Naive thymus-derived CD8-positive, alpha-beta T cell (primary cell): Measurements from ENCODE around the gene POU4F3. TPM values are rescaled to one million over a fixed set of nuclear protein-coding genes. Genes with fewer than 3 reads are reported as not detected.
A peak's percentile ranks its signal among the peaks of the same experiment; 100 is the strongest.

Experiments
- ATAC-seq, 2 donors: fragments of 150-1000 bp; cut with Tn5 transposase in 1 of 2; sonication (Bioruptor Pico), chemical (Tn5 transposase) in 1 of 2; 1 replicate in 1 of 2; 2 replicates in 1 of 2; pipeline ENCODE4 v1.10.0; 2021; ENCODE audit warnings: mild to moderate bottlenecking in 2 of 2, moderate library complexity in 2 of 2
- POLR2A ChIA-PET: fragments of 350-600 bp; sonication (Branson Sonifier 250); formaldehyde crosslinking; loops from one replicate; lab custom pipeline; 2021; ENCODE audit warnings: antibody characterized with exemption; lab: Charles Lee
- DNase-seq, 10 donors: peaks; one replicate each; pipeline versions ENCODE4 v3.0.0 to v3.0.0-alpha.2; 2020 to 2022
- H3K27ac Mint-ChIP-seq, 10 donors: one replicate each; pipeline ENCODE4 v1.8.0; 2020 to 2022; ENCODE audit warnings: mild to moderate bottlenecking in 10 of 10, mixed read lengths in 10 of 10, moderate library complexity in 4 of 10, inconsistent platforms in 1 of 10
- H3K27me3 Mint-ChIP-seq, 5 donors: one replicate each; pipeline ENCODE4 v1.8.0; 2021 to 2022; ENCODE audit warnings: mixed read lengths in 5 of 5
- H3K36me3 Mint-ChIP-seq, 3 donors: one replicate each; pipeline ENCODE4 v1.8.0; 2020 to 2022; ENCODE audit warnings: mixed read lengths in 3 of 3, mild to moderate bottlenecking in 2 of 3, inconsistent platforms in 1 of 3
- H3K4me1 Mint-ChIP-seq, 4 donors: one replicate each; pipeline ENCODE4 v1.8.0; 2021 to 2022; ENCODE audit warnings: mixed read lengths in 4 of 4
- H3K4me3 Mint-ChIP-seq, 10 donors: one replicate each; pipeline ENCODE4 v1.8.0; 2020 to 2022; ENCODE audit warnings: mild to moderate bottlenecking in 10 of 10, mixed read lengths in 10 of 10, moderate library complexity in 6 of 10, inconsistent platforms in 1 of 10
- H3K9me3 Mint-ChIP-seq, 9 donors: one replicate each; pipeline ENCODE4 v1.8.0; 2020 to 2022; ENCODE audit warnings: mixed read lengths in 9 of 9, mild to moderate bottlenecking in 3 of 9, inconsistent platforms in 1 of 9, moderate library complexity in 1 of 9
- polyA plus RNA-seq, 3 donors: library from polyadenylated mRNA; unstranded; fragments of 300-500 nt; fragmentation: Illumina TruSeq; gene quantifications; one replicate each; pipeline ENCODE4 v1.2.3, GENCODE V29; 2021
- total RNA-seq, 8 experiments: library from RNA in 2 of 8; stranded (reverse) in 2 of 8; gene quantifications; one replicate each; pipeline ENCODE4 v1.2.3 and lab custom pipeline; 2021 to 2026

The POU4F3 gene
- total and polyA plus RNA-seq, 5 experiments from 2014 or later = 0.11 to 0.13 TPM; not detected in 3

DNA sequence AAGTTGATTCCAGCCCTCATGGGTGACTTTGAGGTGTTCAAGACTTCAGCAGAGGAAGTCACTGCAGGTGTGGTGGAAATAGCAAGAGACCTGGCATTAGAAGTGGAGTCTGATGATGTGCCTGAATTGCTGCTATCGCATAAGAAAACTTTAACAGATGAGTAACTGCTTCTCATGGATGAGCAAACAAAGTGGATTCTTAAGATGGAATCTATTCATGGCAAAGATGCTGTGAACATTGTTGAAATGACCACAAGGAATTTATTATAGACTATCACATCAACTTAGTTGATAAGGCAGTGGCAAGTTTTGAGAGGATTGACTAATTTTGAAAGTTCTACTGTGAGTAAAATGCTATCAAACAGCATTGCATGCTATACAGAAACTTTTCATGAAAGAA, 17.1 kb upstream of the POU4F3 start:
- H3K27ac Mint-ChIP-seq = no peak overlapping the region
- H3K4me1 Mint-ChIP-seq = no peaks in the 10 kb centered on the region
- ATAC-seq (no peak), DNase-seq (no peak)
- no peaks in the 10 kb centered on the region for H3K36me3 Mint-ChIP-seq
- H3K9me3 Mint-ChIP-seq = peaks cover 0 to 2% (median 0%) of the 10 kb centered on the region in 9 donors
- H3K27me3 Mint-ChIP-seq = peaks cover 0 to 14% (median 8%) of the 10 kb centered on the region in 5 donors
- POLR2A ChIA-PET = no interaction called here
- no peak overlapping the region for H3K4me3 Mint-ChIP-seq

DNA sequence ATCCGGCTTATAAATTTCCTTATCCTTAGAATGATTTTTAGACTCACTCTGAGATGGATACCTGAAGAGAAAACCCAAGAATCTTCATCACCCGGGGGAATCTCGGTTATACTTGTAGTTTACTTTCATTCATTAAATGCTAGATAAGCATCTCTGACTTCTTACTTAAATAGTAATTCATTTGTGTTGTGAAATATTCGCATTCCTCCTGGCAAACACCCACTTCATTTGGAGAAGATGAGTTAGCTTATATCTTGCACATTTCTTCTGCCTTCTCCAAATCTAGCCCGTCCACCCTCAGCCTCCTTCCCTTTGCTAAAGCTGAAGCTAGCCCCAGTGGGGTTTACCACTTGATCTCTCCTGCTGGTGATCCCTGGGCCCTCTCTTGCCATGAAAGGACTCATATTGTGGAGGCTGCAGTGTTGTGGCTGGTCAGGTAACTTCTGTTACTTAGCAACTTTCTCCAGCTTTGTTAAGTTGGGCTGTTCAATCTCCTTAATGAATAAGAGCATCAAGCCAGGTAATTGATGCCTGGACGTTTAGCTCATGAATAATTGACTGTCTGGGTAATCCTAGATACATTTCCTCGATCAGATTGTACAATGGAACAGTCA, 11.3 kb upstream of the POU4F3 start:
- Mint-ChIP-seq H3K9me3 (peaks cover 0 to 2% (median 0%) of the 10 kb centered on the region in 9 donors), H3K4me1 (no peaks in the 10 kb centered on the region), H3K27me3 (peaks cover 22 to 50% (median 32%) of the 10 kb centered on the region in 5 donors), H3K4me3 (no peak overlapping the region), H3K27ac (no peak overlapping the region), H3K36me3 (no peaks in the 10 kb centered on the region)
- POLR2A ChIA-PET = no interaction called here
- DNase-seq (no peak), ATAC-seq (no peak)

DNA sequence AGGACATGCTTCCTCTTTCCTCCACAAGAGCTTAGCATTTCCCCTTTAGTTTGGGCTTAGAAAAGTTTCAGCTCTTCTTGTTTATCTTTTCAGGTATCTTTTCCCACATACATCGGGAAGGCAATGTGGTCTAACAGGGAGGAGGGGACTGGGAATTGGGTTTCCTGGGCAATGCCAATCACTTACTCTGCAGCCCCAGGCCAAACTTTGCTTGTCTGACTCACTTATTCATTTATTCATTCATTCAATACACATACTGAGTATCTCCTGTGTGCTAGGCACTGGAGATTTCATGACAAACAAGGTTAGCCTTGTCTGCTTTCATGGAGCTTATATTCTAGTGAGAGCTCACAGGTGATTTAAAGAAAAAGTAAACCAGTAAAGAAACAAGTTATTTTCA, 10.7 kb upstream of the POU4F3 start:
- POLR2A ChIA-PET = no interaction called here
- Mint-ChIP-seq H3K27ac (no peak overlapping the region), H3K9me3 (peaks cover 0 to 2% (median 0%) of the 10 kb centered on the region in 9 donors), H3K27me3 (peaks cover 22 to 54% (median 37%) of the 10 kb centered on the region in 5 donors), H3K36me3 (no peaks in the 10 kb centered on the region), H3K4me1 (no peaks in the 10 kb centered on the region), H3K4me3 (no peak overlapping the region)
- no peak for DNase-seq
- no peak for ATAC-seq

DNA sequence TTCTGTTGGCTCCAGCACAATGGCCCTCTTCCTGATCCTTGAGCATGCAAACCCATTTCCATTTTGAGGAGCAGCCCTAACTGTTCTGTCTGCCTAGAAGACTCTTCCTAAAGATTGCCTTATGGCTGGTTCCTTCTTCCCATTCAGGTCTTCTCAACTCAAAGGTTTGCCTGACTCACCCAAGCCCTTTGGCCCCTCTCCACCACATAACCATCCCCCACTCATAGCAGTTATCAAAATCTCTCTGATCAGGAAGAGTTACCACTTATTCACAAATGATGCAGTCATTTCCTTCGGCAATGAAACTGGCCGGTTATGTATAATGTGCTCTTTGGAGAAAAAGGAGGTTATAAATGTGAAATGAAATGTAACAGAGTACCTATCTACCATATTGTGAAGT, 8.9 kb upstream of the POU4F3 start:
- H3K27ac Mint-ChIP-seq = no peak overlapping the region
- H3K4me1 Mint-ChIP-seq = no peaks in the 10 kb centered on the region
- H3K27me3 Mint-ChIP-seq = peaks cover 34 to 70% (median 53%) of the 10 kb centered on the region in 5 donors
- POLR2A ChIA-PET = no interaction called here
- no peak overlapping the region for H3K4me3 Mint-ChIP-seq
- DNase-seq = no peak
- H3K9me3 Mint-ChIP-seq = peaks cover 0 to 2% (median 0%) of the 10 kb centered on the region in 9 donors
- H3K36me3 Mint-ChIP-seq = peaks cover 0 to 2% (median 0%) of the 10 kb centered on the region in 3 donors
- ATAC-seq = no peak

DNA sequence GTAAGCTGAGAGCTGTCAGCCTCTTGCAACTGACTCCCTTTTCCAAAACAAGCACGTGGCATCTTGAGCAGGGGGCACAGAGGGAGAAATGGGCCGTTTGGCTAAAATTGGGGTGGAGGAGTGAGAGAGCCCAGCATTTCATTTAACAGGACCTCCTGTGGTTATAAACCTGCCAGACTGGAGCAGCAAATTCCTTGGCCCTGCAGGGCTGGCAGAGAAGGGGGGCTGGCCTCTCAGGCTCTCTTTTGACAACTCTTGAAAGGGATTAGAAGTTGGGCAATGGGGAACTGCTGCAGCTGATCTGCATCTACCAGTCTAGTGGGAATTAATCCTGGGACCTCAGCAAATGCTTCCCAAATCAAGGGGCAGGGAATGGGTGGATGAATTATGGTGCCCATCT, 7.2 kb upstream of the POU4F3 start:
- ATAC-seq (no peak), DNase-seq (no peak)
- peaks cover 0 to 4% (median 0%) of the 10 kb centered on the region in 3 donors for H3K36me3 Mint-ChIP-seq
- peaks cover 46 to 78% (median 57%) of the 10 kb centered on the region in 5 donors for H3K27me3 Mint-ChIP-seq
- no peaks in the 10 kb centered on the region for H3K9me3 Mint-ChIP-seq
- no peak overlapping the region for H3K4me3 Mint-ChIP-seq
- no peaks in the 10 kb centered on the region for H3K4me1 Mint-ChIP-seq
- POLR2A ChIA-PET = no interaction called here
- no peak overlapping the region for H3K27ac Mint-ChIP-seq

DNA sequence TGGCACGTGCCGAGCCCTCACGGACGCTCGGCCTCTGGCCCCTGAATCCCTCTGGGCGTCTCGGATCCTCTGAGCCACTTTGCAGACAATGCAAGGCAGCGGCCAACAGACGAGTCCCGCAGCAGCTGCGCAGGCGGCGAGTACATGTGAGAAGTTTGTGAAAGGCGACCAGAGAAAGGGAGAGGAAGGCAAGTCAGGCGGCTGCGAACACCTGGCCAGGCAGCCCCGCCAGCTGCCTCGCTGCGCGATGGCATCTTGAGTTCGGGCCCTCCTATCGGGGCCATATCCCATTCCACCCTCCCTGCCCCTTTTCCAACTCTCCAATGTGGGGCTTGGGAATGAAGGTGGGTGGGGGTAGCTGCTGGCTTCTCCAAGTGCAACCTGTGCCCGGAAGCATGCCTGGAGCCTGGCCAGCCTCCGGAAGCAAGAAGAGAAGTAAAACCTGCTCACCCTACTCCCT, 4.5 kb upstream of the POU4F3 start:
- POLR2A ChIA-PET = no interaction called here
- ATAC-seq = no peak
- Mint-ChIP-seq H3K27ac (no peak overlapping the region), H3K27me3 (peaks cover 53 to 85% (median 69%) of the 10 kb centered on the region in 5 donors), H3K4me3 (no peak overlapping the region), H3K36me3 (peaks cover 0 to 6% (median 4%) of the 10 kb centered on the region in 3 donors), H3K4me1 (peaks cover 0 to 15% (median 9%) of the 10 kb centered on the region in 4 donors), H3K9me3 (peaks cover 0 to 4% (median 0%) of the 10 kb centered on the region in 9 donors)
- no peak for DNase-seq

DNA sequence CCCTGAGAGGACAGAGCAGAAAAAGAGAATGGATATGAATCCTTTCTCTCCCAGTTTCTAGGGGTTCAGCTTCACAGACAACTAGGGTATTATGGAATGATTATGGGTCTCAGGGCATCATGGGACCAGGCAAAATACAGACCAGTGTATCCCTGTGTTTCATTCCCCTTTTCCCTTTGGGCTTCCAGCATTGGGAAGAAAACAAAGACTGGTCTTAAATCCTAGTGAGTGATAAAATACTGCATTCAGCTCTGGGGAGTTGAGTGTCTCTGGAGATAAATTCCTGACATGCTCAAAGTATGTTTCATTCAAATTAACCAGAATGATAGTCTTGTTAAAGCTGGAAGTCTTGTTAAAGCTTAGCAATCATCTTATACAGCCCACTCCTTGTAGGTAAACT, 2.4 kb upstream of the POU4F3 start:
- Mint-ChIP-seq H3K27ac (no peak overlapping the region), H3K27me3 (peaks cover 53 to 88% (median 74%) of the 10 kb centered on the region in 5 donors), H3K36me3 (peaks cover 0 to 8% (median 4%) of the 10 kb centered on the region in 3 donors), H3K4me3 (no peak overlapping the region), H3K4me1 (peaks cover 3 to 17% (median 14%) of the 10 kb centered on the region in 4 donors), H3K9me3 (peaks cover 0 to 4% (median 0%) of the 10 kb centered on the region in 9 donors)
- DNase-seq (no peak), ATAC-seq (no peak)
- POLR2A ChIA-PET = no interaction called here

DNA sequence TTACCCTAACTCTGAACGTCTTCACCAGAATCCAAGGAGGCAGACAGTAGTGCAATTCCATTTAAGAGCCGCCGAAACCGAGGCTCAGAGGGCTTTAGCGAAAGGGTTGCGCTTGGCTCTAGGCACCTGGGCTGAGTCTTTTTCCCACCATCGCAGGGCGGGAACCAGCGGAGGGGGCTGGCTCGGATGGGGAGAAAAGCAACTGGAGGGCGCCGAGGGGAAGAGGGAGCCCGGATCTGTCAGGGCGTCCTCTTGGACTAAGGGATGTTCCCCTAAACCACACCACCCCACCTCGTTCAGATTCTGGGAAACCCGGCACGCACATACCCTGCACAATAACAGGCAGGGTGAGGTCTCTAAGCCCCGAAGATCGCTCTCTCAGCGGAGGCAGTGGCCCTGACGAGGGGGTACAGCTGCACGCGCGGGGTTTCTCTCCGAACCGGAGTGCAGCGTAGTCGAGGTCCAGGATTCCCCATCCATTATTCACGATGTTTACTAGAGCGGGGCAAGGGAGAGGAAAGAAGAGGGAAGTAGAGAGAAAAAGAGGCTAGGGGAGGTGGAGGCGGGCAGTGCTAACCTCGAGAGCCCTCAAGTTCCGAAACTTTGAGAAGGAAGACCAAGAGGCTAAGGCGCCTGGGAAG, 1.3 kb upstream of the POU4F3 start:
- H3K27me3 Mint-ChIP-seq = peaks cover 54 to 96% (median 83%) of the 10 kb centered on the region in 5 donors
- H3K4me1 Mint-ChIP-seq = peaks cover 3 to 17% (median 14%) of the 10 kb centered on the region in 4 donors
- H3K9me3 Mint-ChIP-seq = peaks cover 0 to 4% (median 0%) of the 10 kb centered on the region in 9 donors
- POLR2A ChIA-PET = no interaction called here
- no peak overlapping the region for H3K27ac Mint-ChIP-seq
- DNase-seq (no peak), ATAC-seq (no peak)
- no peak overlapping the region for H3K4me3 Mint-ChIP-seq
- H3K36me3 Mint-ChIP-seq = peaks cover 0 to 8% (median 4%) of the 10 kb centered on the region in 3 donors

DNA sequence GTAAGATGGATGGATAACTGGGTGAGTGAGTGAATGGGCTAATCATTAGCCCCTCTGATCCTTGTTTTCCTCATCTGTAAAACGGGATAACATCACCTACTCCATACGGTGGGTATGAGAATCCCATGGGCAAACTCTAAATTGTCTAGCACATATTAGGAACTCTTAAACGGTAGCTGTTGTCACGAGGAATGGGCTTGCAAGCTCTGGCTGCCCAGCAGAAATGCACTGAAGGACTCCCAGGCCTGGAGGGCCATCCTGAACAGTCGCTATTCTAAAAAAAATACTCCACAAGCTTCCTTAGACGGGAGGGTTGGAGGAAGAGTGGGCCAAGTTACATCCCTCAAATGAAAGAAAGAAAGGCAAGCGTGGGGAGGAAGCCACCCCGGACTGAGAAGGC, 711 bp upstream of the POU4F3 start:
- POLR2A ChIA-PET = no interaction called here
- H3K36me3 Mint-ChIP-seq = peaks cover 0 to 8% (median 4%) of the 10 kb centered on the region in 3 donors
- DNase-seq (no peak), ATAC-seq (no peak)
- peaks cover 0 to 4% (median 0%) of the 10 kb centered on the region in 9 donors for H3K9me3 Mint-ChIP-seq
- H3K27me3 Mint-ChIP-seq = peaks cover 56 to 98% (median 82%) of the 10 kb centered on the region in 5 donors
- H3K4me3 Mint-ChIP-seq = peak overlapping the region in 1 of 10 donors; percentile 19
- H3K4me1 Mint-ChIP-seq = peaks cover 3 to 17% (median 14%) of the 10 kb centered on the region in 4 donors
- H3K27ac Mint-ChIP-seq = no peak overlapping the region

DNA sequence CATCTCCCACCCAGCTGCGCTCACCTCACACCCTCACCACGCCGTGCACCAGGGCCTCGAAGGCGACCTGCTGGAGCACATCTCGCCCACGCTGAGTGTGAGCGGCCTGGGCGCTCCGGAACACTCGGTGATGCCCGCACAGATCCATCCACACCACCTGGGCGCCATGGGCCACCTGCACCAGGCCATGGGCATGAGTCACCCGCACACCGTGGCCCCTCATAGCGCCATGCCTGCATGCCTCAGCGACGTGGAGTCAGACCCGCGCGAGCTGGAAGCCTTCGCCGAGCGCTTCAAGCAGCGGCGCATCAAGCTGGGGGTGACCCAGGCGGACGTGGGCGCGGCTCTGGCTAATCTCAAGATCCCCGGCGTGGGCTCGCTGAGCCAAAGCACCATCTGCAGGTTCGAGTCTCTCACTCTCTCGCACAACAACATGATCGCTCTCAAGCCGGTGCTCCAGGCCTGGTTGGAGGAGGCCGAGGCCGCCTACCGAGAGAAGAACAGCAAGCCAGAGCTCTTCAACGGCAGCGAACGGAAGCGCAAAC, 1.1 kb downstream of the POU4F3 start:
- Mint-ChIP-seq H3K36me3 (peaks cover 0 to 8% (median 5%) of the 10 kb centered on the region in 3 donors), H3K4me3 (no peak overlapping the region), H3K4me1 (peaks cover 6 to 26% (median 19%) of the 10 kb centered on the region in 4 donors), H3K27me3 (peaks cover 52 to 98% (median 79%) of the 10 kb centered on the region in 5 donors), H3K9me3 (peaks cover 0 to 4% (median 0%) of the 10 kb centered on the region in 9 donors), H3K27ac (no peak overlapping the region)
- POLR2A ChIA-PET = no interaction called here
- DNase-seq (no peak), ATAC-seq (no peak)

DNA sequence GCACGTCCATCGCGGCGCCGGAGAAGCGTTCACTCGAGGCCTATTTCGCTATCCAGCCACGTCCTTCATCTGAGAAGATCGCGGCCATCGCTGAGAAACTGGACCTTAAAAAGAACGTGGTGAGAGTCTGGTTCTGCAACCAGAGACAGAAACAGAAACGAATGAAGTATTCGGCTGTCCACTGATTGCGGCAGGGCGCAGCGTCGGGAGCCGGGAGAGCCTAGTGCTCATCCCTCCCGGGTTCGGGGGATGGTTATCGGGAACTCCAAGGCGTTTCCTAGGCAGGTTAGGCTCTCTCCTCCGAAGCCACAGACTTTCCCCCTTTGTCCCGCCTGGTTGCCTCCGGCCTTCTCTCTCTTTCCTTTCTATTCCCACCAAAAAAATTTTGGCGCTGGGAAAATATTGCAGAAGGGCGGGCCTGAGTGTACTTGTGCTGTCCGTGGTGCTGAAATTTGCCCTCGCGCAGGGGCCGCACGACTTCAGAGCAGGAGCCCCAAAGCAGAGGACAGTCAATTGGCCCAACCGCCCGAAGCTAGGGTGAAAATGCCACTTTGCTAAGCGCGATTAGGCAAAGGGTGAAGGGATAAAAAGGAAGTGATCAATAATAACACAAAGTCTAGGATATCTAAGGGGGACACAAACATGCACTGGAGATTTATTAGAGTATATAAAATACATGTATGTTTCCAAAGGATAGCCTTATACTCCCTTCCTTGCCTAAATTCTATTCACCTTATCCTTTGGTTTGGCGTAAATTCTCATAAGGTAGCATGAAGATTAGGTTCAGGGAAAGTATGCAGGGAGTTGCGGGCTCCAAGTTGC, 1.8 kb downstream of the POU4F3 start:
- H3K27me3 Mint-ChIP-seq = peaks cover 52 to 98% (median 78%) of the 10 kb centered on the region in 5 donors
- peaks cover 10 to 32% (median 23%) of the 10 kb centered on the region in 4 donors for H3K4me1 Mint-ChIP-seq
- H3K4me3 Mint-ChIP-seq = no peak overlapping the region
- POLR2A ChIA-PET = no interaction called here
- no peak overlapping the region for H3K27ac Mint-ChIP-seq
- no peak for ATAC-seq
- H3K36me3 Mint-ChIP-seq = peaks cover 0 to 8% (median 4%) of the 10 kb centered on the region in 3 donors
- H3K9me3 Mint-ChIP-seq = peaks cover 0 to 4% (median 0%) of the 10 kb centered on the region in 9 donors
- DNase-seq = peak in 1 of 10 donors; percentile 11

DNA sequence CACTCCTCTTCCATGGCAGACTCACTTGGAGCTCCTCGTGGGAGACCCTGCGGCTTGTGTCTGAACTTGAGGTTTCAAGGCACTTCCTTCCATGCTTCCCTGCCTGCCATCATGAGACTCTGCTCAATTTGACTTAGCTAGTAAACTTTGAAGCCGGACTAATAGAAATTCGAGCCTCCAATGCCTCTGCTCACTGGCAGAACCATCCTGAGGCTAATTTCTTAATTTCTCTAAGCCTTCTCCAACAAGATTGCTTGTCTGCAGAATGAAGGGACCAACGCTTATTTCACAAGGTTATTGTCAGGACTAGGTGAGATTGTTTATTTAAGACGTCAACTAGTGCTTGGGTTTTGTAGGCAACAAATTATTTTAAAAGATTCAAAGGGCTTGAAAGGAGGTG, 3.2 kb downstream of the POU4F3 start:
- DNase-seq (no peak), ATAC-seq (no peak)
- Mint-ChIP-seq H3K9me3 (peaks cover 0 to 8% (median 0%) of the 10 kb centered on the region in 9 donors), H3K4me1 (peaks cover 16 to 46% (median 27%) of the 10 kb centered on the region in 4 donors), H3K27ac (no peak overlapping the region), H3K4me3 (no peak overlapping the region), H3K36me3 (peaks cover 0 to 8% (median 4%) of the 10 kb centered on the region in 3 donors), H3K27me3 (peaks cover 45 to 98% (median 77%) of the 10 kb centered on the region in 5 donors)
- POLR2A ChIA-PET = no interaction called here
